Esophagus squamous epithelium (tissue), 5 donors: Measurements from ENCODE around the gene LILRB4. TPM values are rescaled to one million over a fixed set of nuclear protein-coding genes. Genes with fewer than 3 reads are reported as not detected.

Experiments
- DNase-seq: peaks from one replicate; lab custom pipeline; 2025; lab: John Stamatoyannopoulos, UW
- H3K27ac ChIP-seq, 4 donors: fragments of 200-600 bp; sonication (generic); one replicate each; pipeline ENCODE4 v1.5.1; 2016 to 2019; ENCODE audit warnings: mild to moderate bottlenecking in 1 of 4
- H3K27me3 ChIP-seq, 4 donors: fragments of 200-600 bp; sonication (generic); 1 replicate in 3 of 4; 2 replicates in 1 of 4; pipeline versions ENCODE4 v1.5.1 to v1.6.0; 2017 to 2021; ENCODE audit warnings: antibody characterized with exemption in 1 of 4
- H3K36me3 ChIP-seq, 3 donors: fragments of 200-600 bp; sonication (generic); one replicate each; pipeline ENCODE4 v1.5.1; 2016 to 2019
- H3K4me1 ChIP-seq, 3 donors: fragments of 200-600 bp; sonication (generic); one replicate each; pipeline ENCODE4 v1.5.1; 2017 to 2019
- H3K4me3 ChIP-seq, 4 donors: fragments of 200-600 bp; sonication (generic); 1 replicate in 3 of 4; 2 replicates in 1 of 4; pipeline ENCODE4 v1.5.1; 2016 to 2019; ENCODE audit warnings: mild to moderate bottlenecking in 2 of 4, moderate library complexity in 1 of 4
- H3K9me3 ChIP-seq, 3 donors: fragments of 200-600 bp; sonication (generic); one replicate each; pipeline ENCODE4 v1.5.1; 2016 to 2019
- POLR2A ChIP-seq, 4 donors: fragments of 450-650 bp; IDR thresholded peaks; one replicate each; pipeline ENCODE4 v1.6.1; 2017; ENCODE audit warnings: antibody characterized with exemption in 4 of 4, mild to moderate bottlenecking in 4 of 4, moderate library complexity in 3 of 4
- WGBS, 2 donors: methylation state at CpG; one replicate each; pipeline ENCODE4 v1.1.5; 2018; 5-methylcytosine and 5-hydroxymethylcytosine counted together
- intact Hi-C: fragments of 100-400 bp; cut with DNase I; formaldehyde crosslinking; loops from one replicate; pipeline ENCODE4 v1.15.0; 2022
- total RNA-seq, 4 donors: library from RNA; depleted of rRNA; stranded (reverse); fragments of >200 nt; gene quantifications; one replicate each; pipeline ENCODE4 v1.1.0, GENCODE V29; 2016
- TF ChIP-seq, protein P1 (sequence below), 6 experiments: fragments of 450-650 bp in 4 of 6; fragments of 200-600 bp in 2 of 6; sonication (generic) in 2 of 6; IDR thresholded peaks; one replicate each; pipeline ENCODE4 v1.5.1; 2016 to 2019; ENCODE audit warnings: antibody characterized with exemption in 6 of 6, mild to moderate bottlenecking in 4 of 6, moderate library complexity in 4 of 6
- donor health status: DM: yes; HTN: yes; CAD: no.

The LILRB4 gene
- total RNA-seq, 4 donors from 2014 or later: 0.31 to 6.7 (median 2.5) TPM

DNA sequence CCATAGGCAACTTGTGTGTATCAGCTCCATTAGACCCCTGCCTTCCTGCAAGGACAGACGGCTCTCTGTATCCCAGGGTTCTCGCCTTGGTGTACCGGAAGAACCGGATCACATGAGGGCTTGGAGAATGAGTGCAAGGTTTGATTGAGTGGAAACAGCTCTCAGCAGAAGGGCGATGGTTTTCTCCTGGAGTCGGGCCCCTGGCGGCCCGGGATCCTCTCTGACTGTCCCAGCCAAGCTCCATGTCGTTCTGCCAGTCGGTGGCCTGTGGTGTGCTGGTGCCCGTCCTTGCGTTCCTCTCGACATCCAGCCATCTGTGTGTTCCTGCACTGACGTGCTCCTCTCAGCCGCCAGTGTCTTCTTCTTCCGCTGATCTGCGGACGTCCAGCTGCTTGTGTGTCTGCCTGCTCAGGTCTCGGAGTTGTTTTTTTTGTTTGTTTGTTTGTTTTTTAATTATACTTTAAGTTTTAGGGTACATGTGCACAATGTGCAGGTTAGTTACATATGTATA lies 16.4 kb upstream of the LILRB4 start:
- no peak overlapping the region for H3K27ac ChIP-seq
- WGBS, 2 donors: 86 to 87% methylated on average over 17 to 19 of the region's 19 CpGs
- no peak for TF ChIP-seq POLR2A (IDR thresholded peaks at IDR 0.05)
- TF ChIP-seq, protein P1, sequence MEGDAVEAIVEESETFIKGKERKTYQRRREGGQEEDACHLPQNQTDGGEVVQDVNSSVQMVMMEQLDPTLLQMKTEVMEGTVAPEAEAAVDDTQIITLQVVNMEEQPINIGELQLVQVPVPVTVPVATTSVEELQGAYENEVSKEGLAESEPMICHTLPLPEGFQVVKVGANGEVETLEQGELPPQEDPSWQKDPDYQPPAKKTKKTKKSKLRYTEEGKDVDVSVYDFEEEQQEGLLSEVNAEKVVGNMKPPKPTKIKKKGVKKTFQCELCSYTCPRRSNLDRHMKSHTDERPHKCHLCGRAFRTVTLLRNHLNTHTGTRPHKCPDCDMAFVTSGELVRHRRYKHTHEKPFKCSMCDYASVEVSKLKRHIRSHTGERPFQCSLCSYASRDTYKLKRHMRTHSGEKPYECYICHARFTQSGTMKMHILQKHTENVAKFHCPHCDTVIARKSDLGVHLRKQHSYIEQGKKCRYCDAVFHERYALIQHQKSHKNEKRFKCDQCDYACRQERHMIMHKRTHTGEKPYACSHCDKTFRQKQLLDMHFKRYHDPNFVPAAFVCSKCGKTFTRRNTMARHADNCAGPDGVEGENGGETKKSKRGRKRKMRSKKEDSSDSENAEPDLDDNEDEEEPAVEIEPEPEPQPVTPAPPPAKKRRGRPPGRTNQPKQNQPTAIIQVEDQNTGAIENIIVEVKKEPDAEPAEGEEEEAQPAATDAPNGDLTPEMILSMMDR (IDR thresholded peaks at IDR 0.05): no peak
- no peak for DNase-seq
- no peaks in the 10 kb centered on the region for H3K36me3 ChIP-seq
- no peak overlapping the region for H3K4me3 ChIP-seq
- H3K27me3 ChIP-seq: peaks cover 0 to 14% (median 0%) of the 10 kb centered on the region in 4 donors
- H3K9me3 ChIP-seq: no peaks in the 10 kb centered on the region
- intact Hi-C loops: no loop called here
- no peaks in the 10 kb centered on the region for H3K4me1 ChIP-seq

DNA sequence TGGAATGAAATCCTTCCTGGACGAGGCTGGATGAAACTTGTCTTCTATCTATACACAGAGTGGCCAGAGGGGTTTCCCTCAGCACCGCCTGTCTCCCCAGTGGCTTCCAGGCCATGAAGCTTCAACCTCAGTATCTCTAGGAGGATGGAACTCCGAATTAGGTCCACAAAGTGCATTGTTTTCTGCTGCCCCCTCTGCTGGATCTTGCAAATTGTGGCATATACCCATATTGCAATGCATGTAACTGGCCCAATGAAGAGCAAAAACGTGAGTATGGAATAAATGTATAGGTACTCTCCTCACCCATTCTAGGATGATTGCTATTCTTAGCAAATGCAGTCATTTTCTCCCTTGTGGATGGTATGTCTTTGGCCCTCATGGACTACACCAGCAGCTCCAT lies 14.7 kb upstream of the LILRB4 start:
- H3K27ac ChIP-seq: no peak overlapping the region
- no peak for DNase-seq
- H3K4me1 ChIP-seq: no peaks in the 10 kb centered on the region
- intact Hi-C loops: no loop called here
- H3K27me3 ChIP-seq: peaks cover 0 to 18% (median 0%) of the 10 kb centered on the region in 4 donors
- WGBS, 2 donors: 26 to 49% methylated on average over 4 of the region's 4 CpGs
- H3K9me3 ChIP-seq: no peaks in the 10 kb centered on the region
- no peak for TF ChIP-seq POLR2A (IDR thresholded peaks at IDR 0.05)
- TF ChIP-seq, protein P1 (IDR thresholded peaks at IDR 0.05): no peak
- H3K36me3 ChIP-seq: no peaks in the 10 kb centered on the region
- H3K4me3 ChIP-seq: no peak overlapping the region

DNA sequence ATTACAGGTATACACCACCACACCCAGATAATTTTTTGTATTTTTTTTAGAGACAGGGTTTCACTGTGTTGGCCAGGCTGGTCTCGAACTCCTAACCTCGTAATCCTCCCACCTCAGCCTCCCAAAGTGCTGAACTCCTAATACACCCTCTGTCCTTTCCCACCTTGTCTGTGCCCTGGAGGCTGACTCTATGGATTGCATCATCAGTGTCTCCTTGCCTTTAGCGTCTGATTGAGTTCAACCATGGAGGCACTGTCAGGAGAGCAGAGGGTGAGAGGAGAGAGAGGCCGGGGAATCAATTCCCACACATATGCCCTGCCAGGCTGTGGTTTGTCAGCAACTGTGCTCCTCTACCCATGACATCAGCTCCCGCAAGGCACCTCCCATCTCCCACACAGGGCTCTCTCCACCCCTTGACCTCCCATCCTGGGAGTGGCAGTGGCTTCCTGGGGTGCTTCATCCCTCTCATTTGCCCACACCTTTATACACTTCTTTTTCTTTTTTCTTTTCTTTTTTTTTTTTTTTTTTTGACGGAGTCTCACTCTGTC lies 12.6 kb upstream of the LILRB4 start:
- intact Hi-C loops: no loop called here
- WGBS, 2 donors: 77% methylated on average over 5 to 6 of the region's 6 CpGs
- TF ChIP-seq, protein P1 (IDR thresholded peaks at IDR 0.05): no peak
- TF ChIP-seq POLR2A (IDR thresholded peaks at IDR 0.05): no peak
- no peaks in the 10 kb centered on the region for H3K36me3 ChIP-seq
- no peak overlapping the region for H3K27ac ChIP-seq
- peaks cover 0 to 10% (median 0%) of the 10 kb centered on the region in 4 donors for H3K27me3 ChIP-seq
- no peak overlapping the region for H3K4me3 ChIP-seq
- no peak for DNase-seq
- no peaks in the 10 kb centered on the region for H3K9me3 ChIP-seq
- H3K4me1 ChIP-seq: no peaks in the 10 kb centered on the region

DNA sequence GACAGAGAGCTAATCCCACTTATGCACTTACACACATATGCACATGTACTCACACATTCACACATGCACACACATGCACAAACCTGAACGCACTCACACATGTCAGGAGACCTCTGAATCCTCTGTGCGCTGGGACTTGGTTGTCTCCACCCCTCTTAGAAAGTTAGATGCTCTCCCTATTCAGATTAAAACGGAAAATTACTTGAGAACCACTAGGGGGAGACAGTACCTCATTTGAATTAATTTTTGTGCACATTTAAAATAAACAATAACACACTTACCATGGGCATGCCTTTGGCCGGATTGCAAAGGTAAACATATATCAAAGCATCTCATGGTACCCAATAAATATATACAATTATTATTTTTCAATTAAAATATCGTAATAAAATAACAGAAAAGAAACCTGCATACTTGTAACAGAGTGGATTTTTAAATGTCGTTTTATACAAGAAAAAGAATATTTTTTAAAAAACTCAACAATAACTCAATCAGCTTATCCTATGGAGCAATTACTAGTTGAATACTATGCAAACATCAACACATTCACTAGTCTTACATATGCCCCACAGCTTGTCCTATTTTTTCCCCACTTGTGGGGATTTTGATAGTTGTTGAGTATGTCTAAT lies 9.5 kb upstream of the LILRB4 start:
- WGBS, 2 donors: 26 to 37% methylated on average over 6 of the region's 6 CpGs
- intact Hi-C loops: no loop called here

More for the DNA sequence above, 9.5 kb upstream of the LILRB4 start:
- H3K9me3 ChIP-seq: no peaks in the 10 kb centered on the region
- H3K36me3 ChIP-seq: no peaks in the 10 kb centered on the region
- H3K4me1 ChIP-seq: no peaks in the 10 kb centered on the region
- DNase-seq: no peak
- H3K27ac ChIP-seq: no peak overlapping the region
- no peak overlapping the region for H3K4me3 ChIP-seq
- no peak for TF ChIP-seq POLR2A (IDR thresholded peaks at IDR 0.05)
- TF ChIP-seq, protein P1 (IDR thresholded peaks at IDR 0.05): peak; percentile 29 to 54 (median 42)
- H3K27me3 ChIP-seq: peaks cover 0 to 10% (median 0%) of the 10 kb centered on the region in 4 donors
